Endodermal cell (in vitro differentiated cells): Measurements from ENCODE around the gene CHRDL2. TPM values are rescaled to one million over a fixed set of nuclear protein-coding genes. Genes with fewer than 3 reads are reported as not detected.

Source experiments
- DNase-seq: peaks from one replicate; pipeline ENCODE4 v3.0.0-alpha.2; 2017
- H3K27ac ChIP-seq: 2 replicates; pipeline ENCODE4 v1.5.1; 2013; ENCODE audit warnings: mild to moderate bottlenecking, low read depth, low read length, moderate library complexity
- H3K27me3 ChIP-seq: 2 replicates; pipeline ENCODE4 v1.6.1; 2013; ENCODE audit warnings: mild to moderate bottlenecking, low read length, moderate library complexity; ENCODE audit not compliant: insufficient read depth, control insufficient read depth, poor library complexity, severe bottlenecking
- H3K36me3 ChIP-seq: 2 replicates; pipeline ENCODE4 v1.7.0; 2013; ENCODE audit warnings: mild to moderate bottlenecking, low read length, moderate library complexity; ENCODE audit not compliant: control insufficient read depth, insufficient read depth
- H3K4me1 ChIP-seq: one replicate; pipeline ENCODE4 v1.7.0; 2013; ENCODE audit warnings: low read length; ENCODE audit not compliant: control insufficient read depth, insufficient read depth
- H3K4me3 ChIP-seq: 2 replicates; pipeline ENCODE4 v1.5.1; 2013; ENCODE audit warnings: mild to moderate bottlenecking, low read length, moderate library complexity
- H3K9ac ChIP-seq: 2 replicates; pipeline ENCODE4 v1.6.1; 2013; ENCODE audit warnings: mild to moderate bottlenecking, low read length, moderate library complexity; ENCODE audit not compliant: poor library complexity, severe bottlenecking; ENCODE audit errors: extremely low read depth
- H3K9me3 ChIP-seq: 2 replicates; pipeline ENCODE4 v1.6.1; 2013; ENCODE audit warnings: mild to moderate bottlenecking, low read length, moderate library complexity; ENCODE audit not compliant: control insufficient read depth
- H3K27ac Mint-ChIP-seq: 2 replicates; pipeline ENCODE4 v1.8.0; 2020; ENCODE audit warnings: mixed read lengths
- H3K27me3 Mint-ChIP-seq: 2 replicates; pipeline ENCODE4 v1.8.0; 2021; ENCODE audit warnings: mild to moderate bottlenecking, mixed read lengths; ENCODE audit not compliant: insufficient read depth
- H3K36me3 Mint-ChIP-seq: 2 replicates; pipeline ENCODE4 v1.8.0; 2020; ENCODE audit warnings: low read depth, mixed read lengths
- H3K4me1 Mint-ChIP-seq: 2 replicates; pipeline ENCODE4 v1.8.0; 2020; ENCODE audit warnings: mixed read lengths
- H3K4me3 Mint-ChIP-seq: 2 replicates; pipeline ENCODE4 v1.8.0; 2020; ENCODE audit warnings: mild to moderate bottlenecking, moderate library complexity, mixed read lengths
- H3K9me3 Mint-ChIP-seq: 2 replicates; pipeline ENCODE4 v1.8.0; 2020; ENCODE audit warnings: mild to moderate bottlenecking, mixed read lengths
- WGBS, 2 experiments: methylation state at CpG; one replicate each; pipeline versions ENCODE4 v1.1.5 to v1.1.7; 2013; ENCODE audit warnings: missing lambda C conversion rate in 2 of 2, mixed read lengths in 1 of 2; ENCODE audit not compliant: insufficient coverage in 1 of 2, insufficient read length in 1 of 2; 5-methylcytosine and 5-hydroxymethylcytosine counted together
- total RNA-seq, 2 donors: library from RNA; stranded (reverse); fragmentation: NEBNext Ultra II Directional in 1 of 2; extraction: Animal tissue kit (Norgen Biotek cat#: 25700) in 1 of 2; gene quantifications; 2 replicates in 1 of 2; 3 replicates in 1 of 2; pipeline ENCODE4 v1.2.1, GENCODE V29; 2021
- TF ChIP-seq, protein P1 (sequence below): fragments of 200-600 bp; sonication (generic); conservative IDR thresholded peaks from 2 replicates; pipeline ENCODE4 v1.5.0; 2021; ENCODE audit warnings: antibody characterized with exemption, mild to moderate bottlenecking

The CHRDL2 gene
- total RNA-seq, 2 donors from 2014 or later: 0.44 to 1.2 TPM

DNA sequence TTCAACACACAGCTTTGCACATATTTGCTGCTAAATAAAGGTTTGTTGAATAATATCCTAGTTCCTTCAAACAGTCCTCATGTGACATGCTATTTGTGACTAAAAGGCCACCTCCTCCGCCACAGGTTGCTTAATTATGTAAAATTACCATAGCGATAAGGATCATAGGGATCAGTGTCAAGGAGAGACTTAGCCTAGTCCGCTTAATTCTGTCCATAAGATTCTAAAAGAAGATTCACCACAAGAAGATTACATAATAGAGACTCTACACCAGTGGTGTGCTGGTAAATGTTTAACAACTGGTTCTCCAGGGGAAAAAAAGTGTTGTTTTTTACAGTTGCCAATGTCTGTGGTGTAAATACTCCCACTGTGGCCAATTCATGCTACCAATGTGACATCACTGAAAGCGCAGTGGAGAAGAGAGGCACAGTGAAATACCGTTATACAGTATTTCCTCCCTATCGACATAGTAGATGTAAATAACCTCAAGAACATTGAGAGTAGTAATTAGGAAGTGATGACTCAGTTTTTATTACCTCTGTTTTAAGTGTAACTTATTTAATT lies 4.2 kb upstream of the CHRDL2 start:
- TF ChIP-seq, protein P1, sequence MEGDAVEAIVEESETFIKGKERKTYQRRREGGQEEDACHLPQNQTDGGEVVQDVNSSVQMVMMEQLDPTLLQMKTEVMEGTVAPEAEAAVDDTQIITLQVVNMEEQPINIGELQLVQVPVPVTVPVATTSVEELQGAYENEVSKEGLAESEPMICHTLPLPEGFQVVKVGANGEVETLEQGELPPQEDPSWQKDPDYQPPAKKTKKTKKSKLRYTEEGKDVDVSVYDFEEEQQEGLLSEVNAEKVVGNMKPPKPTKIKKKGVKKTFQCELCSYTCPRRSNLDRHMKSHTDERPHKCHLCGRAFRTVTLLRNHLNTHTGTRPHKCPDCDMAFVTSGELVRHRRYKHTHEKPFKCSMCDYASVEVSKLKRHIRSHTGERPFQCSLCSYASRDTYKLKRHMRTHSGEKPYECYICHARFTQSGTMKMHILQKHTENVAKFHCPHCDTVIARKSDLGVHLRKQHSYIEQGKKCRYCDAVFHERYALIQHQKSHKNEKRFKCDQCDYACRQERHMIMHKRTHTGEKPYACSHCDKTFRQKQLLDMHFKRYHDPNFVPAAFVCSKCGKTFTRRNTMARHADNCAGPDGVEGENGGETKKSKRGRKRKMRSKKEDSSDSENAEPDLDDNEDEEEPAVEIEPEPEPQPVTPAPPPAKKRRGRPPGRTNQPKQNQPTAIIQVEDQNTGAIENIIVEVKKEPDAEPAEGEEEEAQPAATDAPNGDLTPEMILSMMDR: no peak
- Histone ChIP-seq H3K9me3 (peaks cover 7% of the 10 kb centered on the region), H3K36me3 (no peaks in the 10 kb centered on the region), H3K27me3 (peaks cover 51% of the 10 kb centered on the region), H3K4me3 (no peak overlapping the region), H3K9ac (no peak overlapping the region), H3K27ac (no peak overlapping the region), H3K4me1 (no peaks in the 10 kb centered on the region)
- no peak for DNase-seq
- Mint-ChIP-seq H3K4me1 (peaks cover 10% of the 10 kb centered on the region), H3K27me3 (peaks cover 49% of the 10 kb centered on the region), H3K4me3 (no peak overlapping the region), H3K27ac (no peak overlapping the region), H3K9me3 (peaks cover 7% of the 10 kb centered on the region), H3K36me3 (no peaks in the 10 kb centered on the region)
- WGBS, 2 experiments: 95% methylated on average over 6 of the region's 6 CpGs; no CpG with 5 or more reads in 1 of the 2 experiments

DNA sequence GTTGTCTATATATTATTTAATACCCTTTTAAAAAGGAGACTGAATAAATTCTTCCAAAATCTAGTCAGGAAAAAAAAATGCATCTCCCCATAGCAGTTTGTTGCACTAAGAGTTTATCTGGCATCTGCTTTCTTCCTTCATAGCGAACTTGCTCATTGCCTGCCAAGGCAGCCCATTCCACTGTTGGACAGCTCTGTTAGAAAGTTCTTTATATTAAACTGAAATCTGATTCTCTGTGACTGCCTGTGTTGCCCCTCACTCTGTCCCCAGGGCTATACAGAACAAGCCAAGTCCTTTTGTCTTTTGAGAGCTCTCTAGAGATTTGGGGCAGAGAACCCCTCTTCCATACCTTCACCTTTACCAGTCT lies 3.3 kb upstream of the CHRDL2 start:
- Histone ChIP-seq H3K9me3 (no peaks in the 10 kb centered on the region), H3K4me1 (no peaks in the 10 kb centered on the region), H3K4me3 (no peak overlapping the region), H3K36me3 (no peaks in the 10 kb centered on the region), H3K9ac (no peak overlapping the region), H3K27ac (no peak overlapping the region), H3K27me3 (peaks cover 60% of the 10 kb centered on the region)
- Mint-ChIP-seq H3K36me3 (no peaks in the 10 kb centered on the region), H3K9me3 (no peaks in the 10 kb centered on the region), H3K4me3 (no peak overlapping the region), H3K4me1 (peaks cover 10% of the 10 kb centered on the region), H3K27ac (no peak overlapping the region), H3K27me3 (peaks cover 58% of the 10 kb centered on the region)
- TF ChIP-seq, protein P1: no peak
- DNase-seq: no peak
- 100% methylated on average over 1 of the region's 1 CpG; no CpG with 5 or more reads in 1 of the 2 experiments for WGBS, 2 experiments

DNA sequence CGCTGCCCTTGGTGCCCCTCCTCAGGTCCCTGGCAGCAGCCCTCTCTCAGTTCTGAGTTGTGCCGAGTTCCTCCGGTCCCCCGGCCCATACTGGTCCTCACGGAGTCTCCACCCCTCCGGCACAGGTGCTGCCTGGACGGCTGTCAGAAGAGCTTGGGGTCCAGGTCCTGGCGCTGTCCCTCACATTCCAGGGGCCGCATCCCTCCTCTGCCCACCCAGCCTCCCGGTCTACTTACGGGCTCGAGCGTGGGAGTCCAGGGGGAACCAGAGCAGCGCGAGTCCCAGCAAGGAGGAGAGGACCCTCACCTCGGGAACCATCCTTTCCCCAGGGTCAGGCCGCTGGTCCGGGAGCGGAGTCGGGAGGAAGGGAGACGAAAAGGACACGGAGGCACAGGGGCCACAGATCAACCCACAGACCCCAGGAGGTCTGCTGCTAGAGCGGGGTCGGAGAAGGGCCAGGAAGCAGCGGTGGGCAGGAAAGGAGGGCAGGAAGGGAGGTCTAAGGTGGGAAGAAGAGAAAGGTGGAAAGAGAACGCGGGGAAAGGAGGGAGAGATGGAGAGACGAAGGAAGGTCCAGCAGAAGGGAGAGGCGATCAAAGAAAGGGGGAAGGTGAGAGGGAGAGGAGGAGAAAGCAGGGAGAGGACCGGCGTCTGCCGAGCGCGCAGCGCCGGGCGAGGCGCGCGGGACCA lies 510 bp downstream of the CHRDL2 start:
- Mint-ChIP-seq H3K4me1 (peaks cover 10% of the 10 kb centered on the region), H3K27me3 (peaks cover 83% of the 10 kb centered on the region), H3K9me3 (no peaks in the 10 kb centered on the region), H3K36me3 (no peaks in the 10 kb centered on the region), H3K27ac (no peak overlapping the region), H3K4me3 (peak overlapping the region; percentile 58)
- no peaks in the 10 kb centered on the region for H3K4me1 ChIP-seq
- H3K4me3 ChIP-seq: peak overlapping the region; percentile 65
- no peaks in the 10 kb centered on the region for H3K36me3 ChIP-seq
- no peak overlapping the region for H3K9ac ChIP-seq
- H3K27ac ChIP-seq: no peak overlapping the region
- DNase-seq: peak; percentile 70
- H3K9me3 ChIP-seq: no peaks in the 10 kb centered on the region
- 1 to 8% methylated on average over 8 to 38 of the region's 40 CpGs for WGBS, 2 experiments
- peaks cover 85% of the 10 kb centered on the region for H3K27me3 ChIP-seq
- TF ChIP-seq, protein P1: no peak
